ENCODE results near the gene SHB.

- TF ChIP-seq RAD21 (CRISPR knock-in tag; IDR thresholded peaks at IDR 0.05), result no peak
- TF ChIP-seq CSRNP1 (CRISPR knock-in tag; IDR thresholded peaks at IDR 0.05), result no peak
- no peak for TF ChIP-seq MAFK (conservative IDR thresholded peaks at IDR 0.05 in 1 of 2, IDR thresholded peaks at IDR 0.05 in 1 of 2; ENCODE audit: low read length in 2 of 2)
- TF ChIP-seq ZNF558 (CRISPR knock-in tag; IDR thresholded peaks at IDR 0.05; ENCODE audit: borderline replicate concordance), result no peak
- TF ChIP-seq ZNF841 (CRISPR knock-in tag; IDR thresholded peaks at IDR 0.05; ENCODE audit: borderline replicate concordance), result no peak
Measured at GRCh38 chr9:37986001-37986400, 83.0 kb downstream of the SHB start.

All from HepG2 (cell line).